ENCODE data around the gene HPF1. TPM values are rescaled to one million over a fixed set of nuclear protein-coding genes. Genes with fewer than 3 reads are reported as not detected.

Gene HPF1
- total RNA-seq, 6 experiments from 2014 or later = 6.9 to 27.0 (median 10.1) TPM

DNA sequence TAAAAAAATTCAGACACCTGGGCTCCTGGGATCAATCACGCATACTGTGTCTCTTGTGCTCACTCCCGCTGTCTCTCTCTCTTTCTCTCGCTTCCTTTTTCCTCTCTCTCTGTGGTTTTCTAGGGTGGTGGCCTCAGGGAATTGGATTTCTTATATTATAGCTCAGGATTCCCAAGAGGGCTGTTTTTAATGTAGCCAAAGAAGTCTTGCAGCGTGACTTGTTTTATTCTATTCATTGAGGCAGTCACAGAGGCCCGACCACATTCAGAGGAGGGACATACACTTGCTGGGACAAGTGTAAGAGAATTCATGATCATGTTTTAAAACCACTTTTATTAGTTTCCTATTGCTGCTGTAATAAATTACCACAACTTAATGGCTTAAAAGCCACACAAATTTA is 59.4 kb downstream of the HPF1 start:
- ATAC-seq (no peak), DNase-seq (no peak)
- Histone ChIP-seq H3K27ac (no peak overlapping the region), H3K9me3 (no peaks in the 10 kb centered on the region), H3K4me3 (no peak overlapping the region), H3K4me1 (no peaks in the 10 kb centered on the region), H3K27me3 (no peaks in the 10 kb centered on the region), H3K36me3 (peaks cover 0 to 9% (median 3%) of the 10 kb centered on the region in 4 donors)
- intact Hi-C loops (cut with DNase I) = no loop called here
- no peak for TF ChIP-seq POLR2A (IDR thresholded peaks at IDR 0.05)
- TF ChIP-seq, protein P1, sequence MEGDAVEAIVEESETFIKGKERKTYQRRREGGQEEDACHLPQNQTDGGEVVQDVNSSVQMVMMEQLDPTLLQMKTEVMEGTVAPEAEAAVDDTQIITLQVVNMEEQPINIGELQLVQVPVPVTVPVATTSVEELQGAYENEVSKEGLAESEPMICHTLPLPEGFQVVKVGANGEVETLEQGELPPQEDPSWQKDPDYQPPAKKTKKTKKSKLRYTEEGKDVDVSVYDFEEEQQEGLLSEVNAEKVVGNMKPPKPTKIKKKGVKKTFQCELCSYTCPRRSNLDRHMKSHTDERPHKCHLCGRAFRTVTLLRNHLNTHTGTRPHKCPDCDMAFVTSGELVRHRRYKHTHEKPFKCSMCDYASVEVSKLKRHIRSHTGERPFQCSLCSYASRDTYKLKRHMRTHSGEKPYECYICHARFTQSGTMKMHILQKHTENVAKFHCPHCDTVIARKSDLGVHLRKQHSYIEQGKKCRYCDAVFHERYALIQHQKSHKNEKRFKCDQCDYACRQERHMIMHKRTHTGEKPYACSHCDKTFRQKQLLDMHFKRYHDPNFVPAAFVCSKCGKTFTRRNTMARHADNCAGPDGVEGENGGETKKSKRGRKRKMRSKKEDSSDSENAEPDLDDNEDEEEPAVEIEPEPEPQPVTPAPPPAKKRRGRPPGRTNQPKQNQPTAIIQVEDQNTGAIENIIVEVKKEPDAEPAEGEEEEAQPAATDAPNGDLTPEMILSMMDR (IDR thresholded peaks at IDR 0.05) = no peak
- 95% methylated on average over 5 of the region's 5 CpGs for WGBS (ENCODE audit: insufficient coverage, low coverage, low lambda C conversion rate, missing lambda C conversion rate)

DNA sequence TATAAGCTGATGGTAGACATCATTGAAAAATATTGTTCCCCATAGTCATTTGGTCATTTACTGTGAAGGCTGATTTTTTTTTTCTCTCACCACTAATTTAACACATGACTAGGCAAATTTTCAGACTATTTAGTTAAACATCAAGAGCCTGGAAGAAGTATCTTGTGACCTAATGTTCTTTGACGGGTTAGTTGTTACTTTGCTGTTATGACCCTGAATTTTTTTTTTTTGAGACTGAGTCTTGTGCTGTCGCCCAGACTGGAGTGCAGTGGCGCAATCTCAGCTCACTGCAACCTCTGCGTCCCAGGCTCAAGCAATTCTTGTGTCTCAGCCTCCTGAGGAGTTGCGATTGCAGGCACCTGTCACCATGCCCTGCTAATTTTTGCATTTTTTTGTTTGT is 67.0 kb downstream of the HPF1 start:
- no peaks in the 10 kb centered on the region for H3K27me3 ChIP-seq
- no peaks in the 10 kb centered on the region for H3K9me3 ChIP-seq
- TF ChIP-seq, protein P1 (IDR thresholded peaks at IDR 0.05) = no peak
- no peak for TF ChIP-seq POLR2A (IDR thresholded peaks at IDR 0.05)
- 88% methylated on average over 5 of the region's 5 CpGs for WGBS (ENCODE audit: insufficient coverage, low coverage, low lambda C conversion rate, missing lambda C conversion rate)
- H3K4me1 ChIP-seq = no peaks in the 10 kb centered on the region
- no peak for ATAC-seq
- DNase-seq = no peak
- no peak overlapping the region for H3K27ac ChIP-seq
- H3K4me3 ChIP-seq = no peak overlapping the region
- intact Hi-C loops (cut with DNase I) = no loop called here
- peaks cover 0 to 16% (median 0%) of the 10 kb centered on the region in 4 donors for H3K36me3 ChIP-seq

GRCh38 chr4:169689681-169690080 is 68.1 kb downstream of the HPF1 start:
- H3K9me3 ChIP-seq = no peaks in the 10 kb centered on the region
- 92% methylated on average over 1 of the region's 1 CpG for WGBS (ENCODE audit: insufficient coverage, low coverage, low lambda C conversion rate, missing lambda C conversion rate)
- TF ChIP-seq, protein P1 (IDR thresholded peaks at IDR 0.05) = no peak
- TF ChIP-seq POLR2A (IDR thresholded peaks at IDR 0.05) = no peak
- intact Hi-C loops (cut with DNase I) = no loop called here
- no peaks in the 10 kb centered on the region for H3K4me1 ChIP-seq
- no peak for DNase-seq
- no peak overlapping the region for H3K4me3 ChIP-seq
- no peak overlapping the region for H3K27ac ChIP-seq
- H3K36me3 ChIP-seq = peaks cover 0 to 16% (median 0%) of the 10 kb centered on the region in 4 donors
- no peaks in the 10 kb centered on the region for H3K27me3 ChIP-seq
- no peak for ATAC-seq

DNA sequence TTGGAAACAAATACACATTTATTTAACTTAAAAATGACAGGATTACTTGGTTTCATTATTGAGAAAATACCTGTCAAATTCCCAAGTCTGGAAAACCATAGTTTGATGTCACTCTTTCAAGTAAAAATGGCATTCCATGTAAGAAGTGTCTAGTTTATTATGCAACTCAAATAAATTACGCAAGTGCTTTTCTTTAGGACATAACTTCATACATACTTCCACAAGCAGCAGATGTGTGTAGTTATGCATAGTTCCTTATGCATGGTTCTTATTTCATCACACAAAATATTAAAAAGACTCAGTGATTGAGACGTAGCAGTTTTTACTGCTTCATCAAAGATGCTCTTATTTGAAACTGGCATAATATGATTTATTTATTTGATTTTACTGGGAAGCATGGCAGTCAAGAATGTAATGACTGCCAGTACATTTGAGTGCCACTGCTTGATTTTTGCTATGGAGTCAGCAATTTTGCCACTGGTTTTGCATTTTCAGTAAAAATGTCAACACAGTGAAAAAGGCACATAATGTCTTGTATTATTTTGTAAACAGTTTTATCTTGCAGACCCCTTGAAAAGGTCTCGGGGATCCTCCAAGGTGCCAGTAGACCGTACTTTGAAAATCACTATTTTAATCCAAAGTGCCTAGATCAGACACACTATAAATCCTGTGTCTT is 75.2 kb downstream of the HPF1 start:
- Histone ChIP-seq H3K4me3 (no peak overlapping the region), H3K4me1 (no peaks in the 10 kb centered on the region), H3K27ac (no peak overlapping the region), H3K9me3 (no peaks in the 10 kb centered on the region), H3K27me3 (no peaks in the 10 kb centered on the region), H3K36me3 (no peaks in the 10 kb centered on the region)
- DNase-seq (no peak), ATAC-seq (no peak)
- intact Hi-C loops (cut with DNase I) = no loop called here
- no peak for TF ChIP-seq POLR2A (IDR thresholded peaks at IDR 0.05)
- TF ChIP-seq, protein P1 (IDR thresholded peaks at IDR 0.05) = no peak
- 88% methylated on average over 4 of the region's 4 CpGs for WGBS (ENCODE audit: insufficient coverage, low coverage, low lambda C conversion rate, missing lambda C conversion rate)

Other genes starting within 250 kb of the HPF1 start
- 1 to 10 TPM; 4.1 to 5.2 (median 4.5) TPM for gene NEK1, start 145.4 kb downstream of the HPF1 start, total RNA-seq
- gene CLCN3, start 137.4 kb downstream of the HPF1 start, total RNA-seq = 10 to 100 TPM; 17.0 to 29.4 (median 19.6) TPM